GM18499 (cell line): ENCODE measurements around the gene CTIF.

Experiments
- ATAC-seq: cut with Tn5 transposase; IDR thresholded peaks from one replicate; pipeline ENCODE4 v1.9.1; 2021; ENCODE audit warnings: moderate number of reproducible peaks; ENCODE audit not compliant: insufficient read depth, unreplicated experiment

The CTIF gene

GRCh38 chr18:48660346-48661228, 121.8 kb downstream of the CTIF start:
- ATAC-seq: no peak

GRCh38 chr18:48661421-48661820, 122.6 kb downstream of the CTIF start:
- ATAC-seq: no peak

GRCh38 chr18:48662011-48662661, 123.3 kb downstream of the CTIF start:
- no peak for ATAC-seq

- ATAC-seq: no peak
Measured at GRCh38 chr18:48663096-48663930, 124.5 kb downstream of the CTIF start.

GRCh38 chr18:48663931-48664847, 125.4 kb downstream of the CTIF start:
- ATAC-seq: no peak

GRCh38 chr18:48665654-48666053, 126.8 kb downstream of the CTIF start:
- no peak for ATAC-seq

GRCh38 chr18:48666613-48667012, 127.8 kb downstream of the CTIF start:
- ATAC-seq: no peak

GRCh38 chr18:48667276-48668254, 128.7 kb downstream of the CTIF start:
- ATAC-seq: no peak

GRCh38 chr18:48668466-48669179, 129.8 kb downstream of the CTIF start:
- ATAC-seq: no peak

GRCh38 chr18:48669180-48669675, 130.4 kb downstream of the CTIF start:
- no peak for ATAC-seq

GRCh38 chr18:48669991-48670750, 131.3 kb downstream of the CTIF start:
- no peak for ATAC-seq

GRCh38 chr18:48670751-48671560, 132.1 kb downstream of the CTIF start:
- ATAC-seq: no peak

- no peak for ATAC-seq
Measured at GRCh38 chr18:48671561-48671945, 132.7 kb downstream of the CTIF start.

GRCh38 chr18:48672671-48673340, 134.0 kb downstream of the CTIF start:
- no peak for ATAC-seq

- ATAC-seq: no peak
Measured at GRCh38 chr18:48673456-48673852, 134.6 kb downstream of the CTIF start.
